GM19324 (cell line): Measurements from ENCODE around the gene MGAT4C.
"Not testable (repeated sequence)": the region's sequence is repeated elsewhere in the genome, so short reads cannot be mapped to it uniquely, and the experiment has no call there.

Source experiments
- ATAC-seq: cut with Tn5 transposase; IDR thresholded peaks from one replicate; pipeline ENCODE4 v1.9.1; 2021; ENCODE audit warnings: mild to moderate bottlenecking, moderate library complexity; ENCODE audit not compliant: unreplicated experiment, low FRiP score

MGAT4C gene

DNA sequence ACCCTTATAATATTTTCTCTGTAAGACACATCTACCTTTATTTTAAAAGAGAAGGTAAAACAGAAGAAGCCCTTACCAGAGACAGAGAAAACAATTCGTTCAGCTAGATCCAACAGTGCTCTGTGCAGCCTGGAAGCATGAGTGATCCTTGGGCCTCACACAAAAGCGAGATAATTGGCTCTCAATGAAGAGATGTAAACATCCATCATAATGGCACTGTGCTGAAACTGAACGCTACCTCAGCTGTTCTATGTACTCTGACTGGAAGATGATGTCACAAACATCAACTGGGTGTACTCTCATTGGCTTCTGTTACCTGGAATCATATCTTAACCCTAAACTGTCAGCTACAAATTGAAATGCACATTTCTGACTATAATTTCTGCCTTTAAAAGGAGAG lies at the start of gene MGAT4C:
Gene MGAT4C, minus strand, starts transcription at position 229 of the 400 bp plus-strand sequence.
- no peak for ATAC-seq

GRCh38 chr12:86296396-86296795 lies 40.2 kb upstream of the MGAT4C start:
- ATAC-seq = not testable (repeated sequence)

- ATAC-seq = no peak
These were observed 37.6 kb upstream of the MGAT4C start for GRCh38 chr12:86293682-86294240.

DNA sequence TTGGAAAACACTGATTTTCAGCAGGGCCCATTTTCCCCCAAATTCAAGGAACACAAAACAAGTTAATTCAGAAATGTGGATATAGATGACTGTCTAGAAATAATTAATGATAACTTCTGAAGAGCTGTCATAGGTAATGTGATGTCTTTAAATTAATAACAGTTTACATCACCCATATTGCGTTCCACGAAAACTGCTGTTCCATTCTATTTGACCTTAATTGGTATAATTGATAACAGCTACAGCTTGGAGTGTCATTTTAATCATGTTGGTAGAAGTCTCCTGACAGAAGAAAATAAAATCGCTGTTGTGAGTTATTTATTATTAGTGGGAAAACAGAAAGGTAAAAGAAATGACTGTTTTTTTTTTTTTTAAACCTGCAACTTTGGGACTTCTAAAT lies 36.3 kb upstream of the MGAT4C start:
- ATAC-seq = no peak

GRCh38 chr12:86290615-86291014 lies 34.4 kb upstream of the MGAT4C start:
- ATAC-seq = no peak

- ATAC-seq = no peak
These were observed 29.9 kb upstream of the MGAT4C start for GRCh38 chr12:86286119-86286518.

GRCh38 chr12:86283620-86284019 lies 27.4 kb upstream of the MGAT4C start:
- no peak for ATAC-seq

DNA sequence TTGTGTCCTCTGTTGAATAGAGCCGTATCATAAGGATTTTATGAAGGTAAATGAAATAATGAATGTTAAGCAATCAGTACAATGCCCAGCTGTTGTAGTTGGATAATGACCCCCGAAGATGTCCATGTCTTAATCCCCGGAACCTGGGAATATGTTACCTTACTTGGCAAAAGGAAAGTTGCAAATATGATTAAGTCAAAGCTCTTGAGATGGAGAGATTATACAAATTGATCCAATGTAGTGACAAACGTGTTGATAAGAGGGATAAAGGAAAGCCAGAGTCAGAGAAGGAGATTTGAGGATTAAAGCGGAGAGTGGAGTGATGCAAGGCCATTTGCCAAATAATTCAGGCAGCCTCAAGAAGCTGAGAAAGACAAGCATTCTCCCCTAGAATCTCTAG lies 19.2 kb upstream of the MGAT4C start:
- no peak for ATAC-seq

DNA sequence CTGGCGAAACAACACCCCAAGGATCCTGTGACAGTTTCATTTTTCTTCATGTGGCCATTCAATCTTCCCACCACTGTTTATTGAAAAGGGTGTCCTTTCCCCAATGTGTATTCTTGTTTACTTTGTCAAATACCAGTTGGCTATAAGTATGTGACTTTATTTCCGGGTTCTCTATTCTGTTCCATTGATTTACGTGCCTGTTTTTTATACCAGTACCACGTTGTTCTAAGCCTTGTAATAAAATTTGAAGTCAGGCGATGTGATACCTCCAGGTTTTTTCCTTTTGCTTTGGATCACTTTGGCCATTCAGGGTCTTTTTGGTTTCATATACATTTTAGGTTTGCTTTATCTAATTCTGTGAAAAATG lies 9.1 kb upstream of the MGAT4C start:
- ATAC-seq = no peak

GRCh38 chr12:86264451-86265328 lies 8.5 kb upstream of the MGAT4C start:
- ATAC-seq = no peak

DNA sequence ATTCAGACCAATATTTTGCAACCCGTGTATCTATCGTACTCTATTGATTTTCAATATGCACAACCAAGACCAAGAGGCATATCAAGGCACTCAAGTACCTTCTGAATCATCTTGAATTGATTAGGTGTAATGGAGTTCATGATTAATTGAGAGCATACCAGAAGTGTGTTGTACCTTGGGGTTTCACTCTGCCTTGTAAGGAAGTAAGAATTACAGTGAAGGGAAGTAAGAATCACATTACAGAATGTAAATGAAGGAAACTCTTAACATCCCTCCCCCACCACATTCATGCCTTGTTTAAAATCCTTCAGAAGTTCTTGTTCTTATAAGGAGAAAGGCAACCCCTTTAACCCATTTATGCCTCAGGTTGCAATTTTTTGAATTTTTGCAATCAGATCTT lies 5.4 kb upstream of the MGAT4C start:
- ATAC-seq = no peak

DNA sequence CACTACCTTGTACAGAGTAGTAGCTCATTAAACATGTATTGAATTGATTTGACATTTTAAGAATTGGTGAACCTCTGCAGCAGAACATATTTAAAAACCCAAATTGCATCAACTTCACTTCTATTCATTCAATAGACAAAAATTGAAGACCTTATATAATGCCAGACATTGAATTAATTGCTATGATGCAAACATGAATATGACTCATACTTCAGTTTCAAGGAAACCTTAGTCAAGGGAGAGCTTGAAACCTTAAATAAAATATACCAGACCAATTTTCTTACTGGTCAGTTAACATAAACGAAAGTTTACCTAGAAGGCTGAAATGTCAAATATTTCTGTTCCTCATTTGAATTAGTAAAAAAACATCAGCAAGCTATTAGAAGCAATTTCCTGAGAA lies 5.0 kb upstream of the MGAT4C start:
- no peak for ATAC-seq

DNA sequence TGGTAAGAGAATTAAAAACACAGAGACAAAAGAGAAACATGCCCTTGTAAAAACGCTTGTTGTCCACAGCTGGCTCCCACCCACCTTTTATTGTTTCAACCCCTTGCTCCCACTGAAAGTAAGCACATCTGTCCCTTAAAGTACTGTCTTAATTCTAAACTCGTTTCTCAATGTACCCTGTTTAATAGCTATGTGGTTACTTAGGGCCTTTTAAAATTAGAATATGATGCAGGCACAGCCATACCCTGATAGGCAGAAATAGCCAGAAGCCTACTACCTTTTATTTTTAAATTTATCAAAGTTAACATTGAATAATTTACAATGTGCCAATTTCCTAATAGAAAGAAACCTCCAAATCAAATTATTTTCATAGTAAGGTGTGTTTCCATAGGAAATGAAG lies 4.0 kb upstream of the MGAT4C start:
- ATAC-seq = no peak

- no peak for ATAC-seq
These were observed 943 bp upstream of the MGAT4C start for GRCh38 chr12:86257134-86257533.

DNA sequence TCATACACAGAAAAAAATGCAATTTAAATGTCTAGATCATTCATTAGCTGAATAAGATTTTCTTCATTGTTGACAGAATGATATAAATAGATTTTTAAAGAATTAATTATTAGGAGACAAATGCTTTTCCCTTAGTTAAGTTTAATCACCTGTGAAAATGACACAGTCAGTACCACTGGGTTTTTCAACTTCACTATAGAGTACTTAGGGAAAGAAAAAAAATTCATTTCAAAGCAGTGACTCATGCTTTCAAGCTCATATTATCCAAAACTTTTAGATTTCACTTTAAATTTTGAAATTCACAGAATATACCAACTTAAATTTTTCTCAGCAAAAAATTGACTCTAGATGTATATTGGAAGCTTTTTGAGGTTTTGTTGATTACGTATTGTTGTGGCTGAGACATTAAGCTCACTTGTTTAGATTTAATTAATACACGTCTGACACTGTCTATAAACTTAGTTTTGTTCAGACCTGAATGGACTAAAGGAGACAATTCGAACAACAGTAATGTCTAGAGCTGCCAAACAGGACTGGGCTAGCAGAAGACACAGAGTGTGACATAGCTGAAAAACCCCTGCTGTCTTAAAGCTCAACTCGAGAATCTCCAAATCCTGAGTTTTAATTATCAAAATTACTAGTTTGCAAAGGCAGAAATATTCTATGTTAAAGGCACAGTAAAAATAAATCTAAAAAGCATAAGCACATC lies 1.6 kb downstream of the MGAT4C start:
- ATAC-seq = no peak

DNA sequence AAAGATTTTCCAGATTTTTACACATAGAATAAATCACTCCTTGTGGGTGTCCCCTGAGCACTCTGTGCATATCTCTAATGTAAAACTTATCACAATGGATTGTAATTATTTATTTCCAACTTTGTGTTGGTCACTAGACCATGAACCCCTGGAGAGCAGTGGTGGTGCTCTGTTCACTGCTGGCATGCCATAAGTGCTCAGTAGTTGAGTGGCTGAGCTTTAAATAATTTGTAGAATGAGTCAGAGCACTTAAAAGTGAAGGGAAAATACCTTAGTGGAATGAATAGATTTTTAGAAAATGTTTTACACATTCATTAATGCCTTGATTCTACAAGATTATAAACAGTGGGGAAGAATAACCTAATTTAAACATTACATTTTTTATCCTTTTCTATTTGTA lies 6.3 kb downstream of the MGAT4C start:
- no peak for ATAC-seq

- ATAC-seq = no peak
These were observed 6.9 kb downstream of the MGAT4C start for GRCh38 chr12:86249276-86249675.

DNA sequence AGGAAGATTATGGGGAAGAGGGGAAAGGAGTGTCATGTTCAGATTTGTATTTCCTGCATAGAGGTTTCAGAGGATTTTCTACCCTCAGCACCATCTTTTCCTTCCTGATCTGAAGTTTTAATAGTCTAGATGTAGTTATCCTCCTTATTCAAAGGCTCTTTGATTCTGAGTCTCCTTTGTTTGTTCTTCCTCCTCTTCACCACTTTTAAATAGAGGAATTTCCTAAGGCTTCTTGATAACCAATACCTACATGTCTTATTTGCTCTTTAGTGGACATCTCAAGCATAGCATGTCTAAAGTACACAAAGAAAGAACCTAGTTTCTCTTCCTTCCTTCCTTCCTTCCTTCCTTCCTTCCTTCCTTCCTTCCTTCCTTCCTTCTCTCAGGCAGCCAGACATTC lies 8.3 kb downstream of the MGAT4C start:
- no peak for ATAC-seq

- no peak for ATAC-seq
These were observed 14.6 kb downstream of the MGAT4C start for GRCh38 chr12:86241600-86241999.

DNA sequence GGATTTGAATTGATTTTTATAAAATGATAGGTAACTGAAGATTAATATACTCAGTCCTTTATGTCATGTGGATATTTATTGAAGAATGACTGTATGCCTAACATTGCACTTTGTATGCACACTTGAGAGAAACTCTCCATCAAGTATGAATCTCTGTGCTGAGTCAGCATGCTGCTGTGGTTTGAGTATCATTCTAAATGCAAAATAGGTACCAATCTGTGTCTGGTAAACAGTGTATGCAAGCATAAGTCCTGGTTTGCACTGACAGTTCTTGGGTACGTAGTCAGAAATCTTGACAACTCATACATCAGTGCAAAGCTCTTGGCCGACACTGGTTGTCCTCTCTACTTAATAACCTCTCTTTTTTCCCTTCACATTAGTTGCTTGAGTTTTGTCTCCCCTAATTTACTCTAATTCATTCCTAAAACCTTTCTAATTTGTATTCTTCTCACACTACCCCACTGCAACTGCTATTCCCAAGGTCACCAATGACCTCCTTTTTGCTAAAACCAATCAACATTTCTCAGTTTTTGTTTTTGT lies 21.8 kb downstream of the MGAT4C start:
- ATAC-seq = no peak

- ATAC-seq = no peak
These were observed 23.1 kb downstream of the MGAT4C start for GRCh38 chr12:86233126-86233525.
